GM19351 (cell line): ENCODE measurements around the gene TUBB3.
A peak's percentile ranks its signal among the peaks of the same experiment; 100 is the strongest.

Experiments
- ATAC-seq: cut with Tn5 transposase; IDR thresholded peaks from one replicate; pipeline ENCODE4 v1.9.1; 2021; ENCODE audit warnings: mild to moderate bottlenecking, moderate library complexity; ENCODE audit not compliant: unreplicated experiment

Gene TUBB3

GRCh38 chr16:89936508-89936907, 13.4 kb downstream of the TUBB3 start:
- no peak for ATAC-seq

GRCh38 chr16:89936981-89937380, 13.8 kb downstream of the TUBB3 start:
- ATAC-seq: no peak

- ATAC-seq: no peak
Observed at GRCh38 chr16:89938175-89938885, 15.2 kb downstream of the TUBB3 start.

- ATAC-seq: no peak
Observed at GRCh38 chr16:89944773-89945172, 21.6 kb downstream of the TUBB3 start.

- no peak for ATAC-seq
Observed at GRCh38 chr16:89945654-89946053, 22.5 kb downstream of the TUBB3 start.

GRCh38 chr16:89946515-89946914, 23.4 kb downstream of the TUBB3 start:
- no peak for ATAC-seq

- ATAC-seq: no peak
Observed at GRCh38 chr16:89949121-89949742, 26.1 kb downstream of the TUBB3 start.

- ATAC-seq: no peak
Observed at GRCh38 chr16:89949756-89950155, 26.6 kb downstream of the TUBB3 start.

- no peak for ATAC-seq
Observed at GRCh38 chr16:89951509-89951908, 28.4 kb downstream of the TUBB3 start.

GRCh38 chr16:89952049-89952448, 28.9 kb downstream of the TUBB3 start:
- ATAC-seq: no peak

- no peak for ATAC-seq
Observed at GRCh38 chr16:89952551-89952950, 29.4 kb downstream of the TUBB3 start.

- peak; percentile 72 for ATAC-seq
Observed at GRCh38 chr16:89953671-89954406, 30.7 kb downstream of the TUBB3 start.

- ATAC-seq: no peak
Observed at GRCh38 chr16:89954462-89954861, 31.3 kb downstream of the TUBB3 start.

- ATAC-seq: no peak
Observed at GRCh38 chr16:89955001-89955685, 32.0 kb downstream of the TUBB3 start.

- ATAC-seq: no peak
Observed at GRCh38 chr16:89956505-89957215, 33.5 kb downstream of the TUBB3 start.

- no peak for ATAC-seq
Observed at GRCh38 chr16:89957216-89957785, 34.2 kb downstream of the TUBB3 start.

- ATAC-seq: no peak
Observed at GRCh38 chr16:89958068-89958467, 34.9 kb downstream of the TUBB3 start.

GRCh38 chr16:89958596-89958995, 35.5 kb downstream of the TUBB3 start:
- ATAC-seq: no peak

- no peak for ATAC-seq
Observed at GRCh38 chr16:89960966-89961365, 37.8 kb downstream of the TUBB3 start.

- ATAC-seq: no peak
Observed at GRCh38 chr16:89961920-89962319, 38.8 kb downstream of the TUBB3 start.
